ENCODE measurements around the gene CPA2.

Gene CPA2

DNA sequence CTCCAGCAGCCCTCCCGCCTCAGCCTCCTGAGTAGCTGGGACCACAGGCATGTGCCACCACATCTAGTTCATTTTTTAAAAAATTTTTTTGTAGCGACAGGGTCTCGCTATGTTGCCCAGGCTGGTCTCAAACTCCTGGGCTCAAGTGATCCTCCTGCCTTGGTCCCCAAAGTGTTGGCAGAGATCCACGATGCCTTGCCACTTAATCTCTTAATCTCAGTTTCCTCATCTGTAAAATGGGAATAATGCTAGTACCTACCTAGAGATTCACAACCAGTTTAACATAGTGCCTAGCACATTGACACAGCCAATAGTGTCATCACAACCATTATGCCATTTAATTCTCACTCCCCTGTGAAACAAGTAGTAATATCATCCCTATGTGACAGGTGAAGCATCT lies 21.5 kb downstream of the CPA2 start:
- Histone ChIP-seq H3K4me1 (ENCODE audit: insufficient read depth, low read length) (no peaks in the 10 kb centered on the region), H3K27ac (ENCODE audit: low read depth, low read length) (no peak overlapping the region), H3K9me3 (ENCODE audit: insufficient read depth, low read depth, low read length) (no peaks in the 10 kb centered on the region), H3K9ac (ENCODE audit: low read depth, low read length) (no peak overlapping the region), H3K27me3 (ENCODE audit: insufficient read depth, low read length) (no peaks in the 10 kb centered on the region), H3K36me3 (ENCODE audit: insufficient read depth, low read length) (no peaks in the 10 kb centered on the region), H3K4me3 (ENCODE audit: low read length) (no peak overlapping the region)
- WGBS, result 94% methylated on average over 4 of the region's 4 CpGs

DNA sequence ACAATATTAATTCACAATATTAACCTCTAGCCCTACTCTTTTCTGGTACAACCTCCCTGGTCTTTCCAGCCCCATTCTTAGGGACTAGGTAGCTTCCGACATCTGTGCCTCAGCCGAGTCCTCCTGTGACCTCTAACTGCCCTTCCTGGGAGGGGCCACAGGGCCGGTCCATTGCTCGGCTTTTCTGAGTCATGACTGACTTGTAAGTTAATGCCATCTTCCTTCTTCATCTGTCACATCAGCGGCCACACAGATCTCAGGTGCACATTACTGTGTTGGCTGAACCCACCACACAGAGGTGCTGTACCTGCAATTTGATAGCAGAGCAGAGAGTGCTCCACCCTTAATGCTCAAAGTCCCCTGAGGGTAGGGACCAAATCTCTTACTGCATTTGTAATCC lies 22.2 kb downstream of the CPA2 start:
- Histone ChIP-seq H3K9ac (ENCODE audit: low read depth, low read length) (no peak overlapping the region), H3K36me3 (ENCODE audit: insufficient read depth, low read length) (no peaks in the 10 kb centered on the region), H3K27ac (ENCODE audit: low read depth, low read length) (no peak overlapping the region), H3K4me3 (ENCODE audit: low read length) (no peak overlapping the region), H3K9me3 (ENCODE audit: insufficient read depth, low read depth, low read length) (no peaks in the 10 kb centered on the region), H3K27me3 (ENCODE audit: insufficient read depth, low read length) (no peaks in the 10 kb centered on the region), H3K4me1 (ENCODE audit: insufficient read depth, low read length) (no peaks in the 10 kb centered on the region)
- WGBS, result 88% methylated on average over 5 of the region's 5 CpGs

DNA sequence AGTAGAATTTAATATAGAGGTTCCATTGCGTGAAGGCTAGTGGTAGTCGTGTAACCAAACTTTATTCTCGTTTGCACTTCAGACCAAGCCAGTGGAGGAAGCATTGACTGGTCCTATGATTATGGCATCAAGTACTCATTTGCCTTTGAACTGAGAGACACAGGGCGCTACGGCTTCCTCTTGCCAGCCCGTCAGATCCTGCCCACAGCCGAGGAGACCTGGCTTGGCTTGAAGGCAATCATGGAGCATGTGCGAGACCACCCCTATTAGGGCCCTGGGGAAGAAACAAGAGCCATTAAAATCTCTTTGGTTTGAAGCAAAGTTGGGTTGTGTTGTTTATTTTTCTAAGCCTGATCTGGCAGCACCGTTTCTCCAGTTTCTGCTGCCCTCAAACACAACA lies 22.8 kb downstream of the CPA2 start:
- no peaks in the 10 kb centered on the region for H3K4me1 ChIP-seq (ENCODE audit: insufficient read depth, low read length)
- H3K9ac ChIP-seq (ENCODE audit: low read depth, low read length), result no peak overlapping the region
- 93% methylated on average over 9 of the region's 9 CpGs for WGBS
- H3K27me3 ChIP-seq (ENCODE audit: insufficient read depth, low read length), result no peaks in the 10 kb centered on the region
- no peaks in the 10 kb centered on the region for H3K36me3 ChIP-seq (ENCODE audit: insufficient read depth, low read length)
- no peak overlapping the region for H3K4me3 ChIP-seq (ENCODE audit: low read length)
- H3K27ac ChIP-seq (ENCODE audit: low read depth, low read length), result no peak overlapping the region
- no peaks in the 10 kb centered on the region for H3K9me3 ChIP-seq (ENCODE audit: insufficient read depth, low read depth, low read length)

DNA sequence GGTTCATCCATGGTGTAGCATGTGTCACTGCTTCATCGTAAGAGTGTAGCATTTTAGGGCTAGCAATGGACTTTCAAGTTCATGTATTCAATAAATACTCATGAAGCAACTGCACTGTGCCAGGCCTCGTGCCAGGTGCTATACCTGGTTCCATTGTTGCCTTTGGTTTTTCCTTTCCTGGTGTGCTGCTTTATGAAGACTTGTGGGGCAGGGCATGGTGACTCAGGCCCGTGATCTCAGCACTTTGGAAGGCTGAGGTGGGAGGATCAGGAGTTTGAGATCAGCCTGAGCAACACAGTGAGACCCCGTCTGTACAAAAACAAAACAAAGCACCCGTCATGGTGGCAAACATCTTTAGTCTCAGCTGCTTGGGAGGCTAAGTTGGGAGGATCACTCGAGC lies 24.1 kb downstream of the CPA2 start:
- no peaks in the 10 kb centered on the region for H3K4me1 ChIP-seq (ENCODE audit: insufficient read depth, low read length)
- no peaks in the 10 kb centered on the region for H3K27me3 ChIP-seq (ENCODE audit: insufficient read depth, low read length)
- no peak overlapping the region for H3K9ac ChIP-seq (ENCODE audit: low read depth, low read length)
- no peak overlapping the region for H3K4me3 ChIP-seq (ENCODE audit: low read length)
- H3K9me3 ChIP-seq (ENCODE audit: insufficient read depth, low read depth, low read length), result no peaks in the 10 kb centered on the region
- WGBS, result 90% methylated on average over 6 of the region's 6 CpGs
- no peaks in the 10 kb centered on the region for H3K36me3 ChIP-seq (ENCODE audit: insufficient read depth, low read length)
- H3K27ac ChIP-seq (ENCODE audit: low read depth, low read length), result no peak overlapping the region

DNA sequence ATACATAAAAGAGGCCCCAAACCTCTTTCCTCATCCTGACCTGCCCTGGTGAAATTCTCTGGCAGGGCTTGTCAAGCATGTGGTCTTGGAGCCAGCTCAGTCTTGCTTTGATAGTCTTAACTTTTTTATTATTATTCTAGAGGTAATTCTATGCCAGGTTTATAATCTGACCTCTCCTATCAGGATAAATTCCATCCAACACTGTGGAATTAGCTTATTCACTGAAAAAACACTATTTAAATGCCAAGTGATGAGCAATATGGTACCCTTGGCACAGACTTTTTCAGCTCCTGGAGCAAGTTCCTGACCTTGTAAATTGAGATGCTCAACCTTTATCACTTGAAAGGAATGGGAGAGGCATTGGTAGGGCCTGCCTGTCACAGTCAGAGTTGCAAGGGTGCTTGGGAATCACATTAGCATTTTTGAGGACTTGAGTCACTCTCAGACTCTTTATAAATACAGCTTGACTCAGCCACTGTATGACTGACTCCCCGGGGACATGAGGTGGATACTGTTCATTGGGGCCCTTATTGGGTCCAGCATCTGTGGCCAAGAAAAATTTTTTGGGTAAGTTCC lies 26.1 kb downstream of the CPA2 start, which contains the start of gene CPA4:
Gene CPA4 (plus strand): TSS at position 480 of the 576 bp plus-strand sequence. CDS start 20 bp downstream, at position 500.
- Histone ChIP-seq H3K9ac (ENCODE audit: low read depth, low read length) (no peak within 1 kb of the TSS), H3K9me3 (ENCODE audit: insufficient read depth, low read depth, low read length) (no peaks in the 10 kb centered on the region), H3K27me3 (ENCODE audit: insufficient read depth, low read length) (no peaks in the 10 kb centered on the region), H3K4me1 (ENCODE audit: insufficient read depth, low read length) (no peaks in the 10 kb centered on the region), H3K36me3 (ENCODE audit: insufficient read depth, low read length) (no peaks in the 10 kb centered on the region), H3K27ac (ENCODE audit: low read depth, low read length) (no peak within 1 kb of the TSS), H3K4me3 (ENCODE audit: low read length) (no peak within 1 kb of the TSS)
- WGBS, result 89% methylated on average over 1 of the region's 1 CpG

DNA sequence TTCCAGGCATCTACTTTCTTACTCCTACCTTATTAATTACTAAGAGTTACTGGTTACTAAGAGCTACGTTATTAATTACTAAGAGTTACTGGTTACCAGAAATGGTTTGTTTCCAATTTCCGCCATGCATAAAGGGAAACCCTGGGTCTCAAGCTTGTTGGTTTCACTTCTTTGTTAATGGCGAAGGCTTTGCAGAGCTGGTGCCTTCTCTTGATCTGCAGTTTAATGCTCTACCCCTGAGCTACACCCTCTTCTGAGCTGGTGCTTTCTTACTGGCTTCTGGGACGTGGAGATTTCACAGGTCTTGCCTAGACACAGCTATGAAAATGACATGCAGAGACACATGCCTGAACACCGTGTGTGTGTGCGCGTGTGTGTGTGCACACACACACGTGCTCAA lies 26.9 kb downstream of the CPA2 start:
- 90% methylated on average over 8 of the region's 8 CpGs for WGBS
- H3K9me3 ChIP-seq (ENCODE audit: insufficient read depth, low read depth, low read length), result no peaks in the 10 kb centered on the region
- no peak overlapping the region for H3K27ac ChIP-seq (ENCODE audit: low read depth, low read length)
- no peaks in the 10 kb centered on the region for H3K36me3 ChIP-seq (ENCODE audit: insufficient read depth, low read length)
- H3K9ac ChIP-seq (ENCODE audit: low read depth, low read length), result no peak overlapping the region
- H3K4me3 ChIP-seq (ENCODE audit: low read length), result no peak overlapping the region
- no peaks in the 10 kb centered on the region for H3K27me3 ChIP-seq (ENCODE audit: insufficient read depth, low read length)
- H3K4me1 ChIP-seq (ENCODE audit: insufficient read depth, low read length), result no peaks in the 10 kb centered on the region

DNA sequence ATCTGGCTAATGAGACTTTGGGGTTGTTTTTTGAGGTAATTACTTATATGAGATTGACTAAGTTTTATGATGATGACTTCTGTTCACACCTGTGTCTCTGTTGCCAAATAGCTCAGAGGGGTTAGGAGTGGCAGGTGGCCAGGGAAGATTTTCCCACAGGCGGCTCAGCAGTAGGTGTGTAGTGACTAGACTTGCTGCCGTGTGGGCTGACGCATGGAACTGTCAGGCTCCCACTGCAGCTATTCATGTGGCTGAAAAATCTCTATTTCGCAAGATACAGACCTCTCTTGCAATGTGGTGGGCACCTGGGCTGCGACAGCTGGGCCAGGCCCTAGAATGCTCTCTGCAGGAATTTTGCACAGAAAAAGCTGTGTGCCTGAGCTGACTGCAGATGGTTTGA lies 27.7 kb downstream of the CPA2 start:
- H3K4me1 ChIP-seq (ENCODE audit: insufficient read depth, low read length), result no peaks in the 10 kb centered on the region
- H3K27me3 ChIP-seq (ENCODE audit: insufficient read depth, low read length), result no peaks in the 10 kb centered on the region
- H3K27ac ChIP-seq (ENCODE audit: low read depth, low read length), result no peak overlapping the region
- H3K36me3 ChIP-seq (ENCODE audit: insufficient read depth, low read length), result no peaks in the 10 kb centered on the region
- H3K9me3 ChIP-seq (ENCODE audit: insufficient read depth, low read depth, low read length), result no peaks in the 10 kb centered on the region
- H3K9ac ChIP-seq (ENCODE audit: low read depth, low read length), result no peak overlapping the region
- 94% methylated on average over 5 of the region's 5 CpGs for WGBS
- H3K4me3 ChIP-seq (ENCODE audit: low read length), result no peak overlapping the region

DNA sequence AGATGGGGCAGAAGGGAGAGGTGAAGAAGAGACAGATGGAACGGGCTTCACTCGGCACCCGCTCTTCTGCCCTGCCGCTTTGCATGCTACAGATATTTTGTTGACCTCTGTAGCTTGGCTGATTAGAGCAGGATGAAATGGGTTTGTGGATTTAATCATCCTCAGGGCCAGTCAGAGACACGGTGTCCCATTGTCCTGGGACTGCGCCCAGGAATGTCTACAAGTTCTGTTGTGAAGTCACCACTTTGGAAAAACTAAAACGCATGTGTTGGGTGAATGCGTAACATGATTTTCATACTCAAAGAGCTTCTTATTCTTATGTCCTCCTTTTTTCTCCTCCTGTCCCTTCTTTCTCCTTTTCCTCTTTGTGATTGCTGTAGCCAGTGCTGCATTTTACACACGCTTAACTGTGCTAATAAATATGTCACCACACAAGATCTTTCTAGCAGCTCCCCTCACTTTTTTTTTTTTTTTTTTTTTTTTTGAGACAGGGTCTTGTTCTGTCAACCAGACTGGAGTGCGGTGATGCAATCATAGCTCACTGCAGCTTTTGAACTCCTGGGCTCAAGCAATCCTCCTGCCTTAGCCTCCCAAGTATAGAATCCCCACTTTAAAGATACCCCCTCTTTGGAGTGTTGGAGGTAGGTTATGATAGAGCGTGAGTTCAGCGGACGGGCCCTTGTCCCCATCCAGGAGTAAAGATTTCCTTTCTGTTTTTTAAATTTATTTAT lies 29.7 kb downstream of the CPA2 start:
- no peaks in the 10 kb centered on the region for H3K27me3 ChIP-seq (ENCODE audit: insufficient read depth, low read length)
- H3K4me1 ChIP-seq (ENCODE audit: insufficient read depth, low read length), result no peaks in the 10 kb centered on the region
- H3K9me3 ChIP-seq (ENCODE audit: insufficient read depth, low read depth, low read length), result no peaks in the 10 kb centered on the region
- no peak overlapping the region for H3K4me3 ChIP-seq (ENCODE audit: low read length)
- 94% methylated on average over 10 of the region's 13 CpGs for WGBS
- no peaks in the 10 kb centered on the region for H3K36me3 ChIP-seq (ENCODE audit: insufficient read depth, low read length)
- no peak overlapping the region for H3K9ac ChIP-seq (ENCODE audit: low read depth, low read length)
- no peak overlapping the region for H3K27ac ChIP-seq (ENCODE audit: low read depth, low read length)

DNA sequence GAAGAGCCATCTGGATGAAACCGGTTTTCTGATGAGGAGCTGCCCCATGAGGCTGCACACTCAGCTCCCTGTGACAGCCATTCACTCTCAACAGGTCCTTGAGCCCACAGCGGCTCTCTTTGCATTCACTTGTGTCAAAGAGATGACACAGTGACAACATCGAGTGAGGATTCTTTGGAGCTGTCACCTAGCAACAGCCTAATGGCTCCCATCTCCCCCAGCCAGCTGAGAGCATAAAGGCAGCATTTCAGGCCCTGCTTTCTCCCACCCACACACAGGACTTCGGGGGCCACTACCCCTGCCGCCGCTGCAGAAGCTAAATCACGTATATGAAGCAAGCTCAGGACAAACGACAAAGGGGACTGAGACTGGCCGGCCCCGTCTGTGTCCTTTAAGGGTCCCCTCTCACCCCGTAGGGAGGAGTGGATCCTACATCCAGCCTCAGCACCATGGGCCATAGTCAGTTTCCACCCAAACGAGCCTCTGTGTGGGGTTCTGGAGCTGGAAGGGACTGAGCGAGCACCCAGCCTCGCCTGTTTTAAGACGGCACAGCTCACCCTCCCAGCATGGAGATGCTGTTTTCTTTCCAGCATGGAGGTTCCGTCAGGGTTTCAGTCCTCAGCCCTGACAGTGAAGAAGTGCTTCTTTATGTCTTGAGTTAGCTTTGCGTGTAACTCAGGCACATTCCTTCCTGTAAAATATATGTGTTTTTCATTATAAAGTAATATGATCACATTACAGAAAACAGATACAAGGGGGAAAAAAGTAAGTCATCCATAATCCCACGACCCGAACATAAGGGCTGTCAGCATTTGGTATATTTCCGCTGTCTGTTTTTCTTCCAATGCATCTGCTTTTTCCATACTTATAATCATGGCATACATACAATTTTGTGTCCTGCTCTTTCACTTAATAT lies 31.2 kb downstream of the CPA2 start:
- no peaks in the 10 kb centered on the region for H3K9me3 ChIP-seq (ENCODE audit: insufficient read depth, low read depth, low read length)
- no peaks in the 10 kb centered on the region for H3K4me1 ChIP-seq (ENCODE audit: insufficient read depth, low read length)
- no peaks in the 10 kb centered on the region for H3K27me3 ChIP-seq (ENCODE audit: insufficient read depth, low read length)
- 89% methylated on average over 20 of the region's 20 CpGs for WGBS
- H3K4me3 ChIP-seq (ENCODE audit: low read length), result no peak overlapping the region
- H3K27ac ChIP-seq (ENCODE audit: low read depth, low read length), result no peak overlapping the region
- H3K36me3 ChIP-seq (ENCODE audit: insufficient read depth, low read length), result no peaks in the 10 kb centered on the region
- H3K9ac ChIP-seq (ENCODE audit: low read depth, low read length), result no peak overlapping the region

DNA sequence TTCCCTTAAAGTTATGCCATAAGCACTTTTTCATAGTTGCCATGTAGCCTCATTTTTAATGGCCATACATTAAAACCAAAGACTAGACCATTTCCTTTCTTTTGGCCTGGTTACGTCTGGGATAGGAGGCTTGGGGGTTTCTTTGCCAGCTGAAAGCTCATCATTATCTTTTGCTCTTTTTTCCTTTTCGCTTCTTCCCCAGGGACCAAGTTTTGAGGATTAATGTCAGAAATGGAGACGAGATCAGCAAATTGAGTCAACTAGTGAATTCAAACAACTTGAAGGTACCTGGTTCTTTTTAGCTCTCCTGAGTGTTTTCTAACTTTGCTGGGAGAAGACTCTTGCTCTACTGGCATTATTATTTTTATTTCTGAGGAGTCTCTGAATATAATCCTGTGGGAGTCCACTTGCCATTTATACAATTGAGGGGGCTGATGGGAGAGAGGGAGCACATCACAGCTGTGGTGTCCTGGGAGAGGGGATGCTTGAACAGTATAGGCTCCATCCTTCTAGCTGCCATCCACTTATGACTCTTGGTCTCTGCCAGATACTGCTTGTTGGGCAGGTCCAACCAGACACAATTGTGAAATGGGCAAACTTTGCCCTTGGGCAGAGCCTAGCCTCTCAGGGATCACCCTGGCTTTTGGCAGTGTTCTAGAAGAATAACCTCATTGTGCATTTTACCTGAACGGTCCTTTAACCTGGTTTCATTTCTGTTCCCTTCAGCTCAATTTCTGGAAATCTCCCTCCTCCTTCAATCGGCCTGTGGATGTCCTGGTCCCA lies 32.1 kb downstream of the CPA2 start:
- Histone ChIP-seq H3K4me1 (ENCODE audit: insufficient read depth, low read length) (no peaks in the 10 kb centered on the region), H3K9ac (ENCODE audit: low read depth, low read length) (no peak overlapping the region), H3K27me3 (ENCODE audit: insufficient read depth, low read length) (no peaks in the 10 kb centered on the region), H3K9me3 (ENCODE audit: insufficient read depth, low read depth, low read length) (no peaks in the 10 kb centered on the region), H3K27ac (ENCODE audit: low read depth, low read length) (no peak overlapping the region), H3K4me3 (ENCODE audit: low read length) (no peak overlapping the region), H3K36me3 (ENCODE audit: insufficient read depth, low read length) (no peaks in the 10 kb centered on the region)
- WGBS, result 93% methylated on average over 5 of the region's 5 CpGs
